ENCODE results near the gene WDR44.

GRCh38 chrX:118495958-118496762 lies 150.3 kb downstream of the WDR44 start:
- TF ChIP-seq CTCF (conservative IDR thresholded peaks at IDR 0.05) (no peak), ZFX (IDR thresholded peaks at IDR 0.05) (no peak)

All from C4-2B (cell line).